SK-N-SH treated with all-trans-retinoic acid at 6 μM for 48 hours (cell line): ENCODE measurements around the gene YPEL4.
A peak's percentile ranks its signal among the peaks of the same experiment; 100 is the strongest.

ENCODE experiments used
- ATAC-seq: fragments of 200-7000 bp; cut with Tn5 transposase; 3 replicates; pipeline ENCODE4 v1.9.1; 2020; ENCODE audit warnings: mild to moderate bottlenecking, moderate library complexity
- ARNTL ChIP-seq: fragments of 450-650 bp; formaldehyde crosslinking; IDR thresholded peaks from 2 replicates; pipeline ENCODE4 v1.5.0; 2020; ENCODE audit warnings: low read depth, mild to moderate bottlenecking, moderate library complexity, borderline replicate concordance
- BACH2 ChIP-seq: fragments of 250-450 bp; sonication (Bioruptor Pico); IDR thresholded peaks from 2 replicates; pipeline ENCODE4 v1.9.0; 2021; ENCODE audit warnings: mild to moderate bottlenecking, borderline replicate concordance
- CREB5 ChIP-seq: fragments of 250-450 bp; sonication (Bioruptor Pico); IDR thresholded peaks from 2 replicates; pipeline ENCODE4 v1.5.1; 2020; ENCODE audit warnings: low read depth, mild to moderate bottlenecking, moderate library complexity
- CSDC2 ChIP-seq: fragments of 250-450 bp; sonication (Bioruptor Pico); IDR thresholded peaks from 2 replicates; pipeline ENCODE4 v1.5.0; 2020; ENCODE audit warnings: mild to moderate bottlenecking, moderate library complexity
- CSRNP3 ChIP-seq: fragments of 250-450 bp; sonication (Bioruptor Pico); IDR thresholded peaks from 2 replicates; pipeline ENCODE4 v1.5.1; 2021; ENCODE audit warnings: mild to moderate bottlenecking, moderate library complexity
- ESRRG ChIP-seq: fragments of 250-450 bp; sonication (Bioruptor Pico); IDR thresholded peaks from 2 replicates; pipeline ENCODE4 v1.6.1; 2021; ENCODE audit warnings: mild to moderate bottlenecking
- GLIS3 ChIP-seq: fragments of 250-450 bp; sonication (Bioruptor Pico); IDR thresholded peaks from 2 replicates; pipeline ENCODE4 v1.5.0; 2020; ENCODE audit warnings: mild to moderate bottlenecking, moderate library complexity
- ISL1 ChIP-seq: fragments of 250-450 bp; sonication (Bioruptor Pico); IDR thresholded peaks from 2 replicates; pipeline ENCODE4 v2.1.2; 2022; ENCODE audit warnings: mild to moderate bottlenecking, moderate library complexity
- OSR1 ChIP-seq: fragments of 250-450 bp; sonication (Bioruptor Pico); IDR thresholded peaks from 2 replicates; pipeline ENCODE4 v1.8.0; 2022; ENCODE audit warnings: moderate library complexity, mild to moderate bottlenecking, inconsistent platforms
- PATZ1 ChIP-seq: fragments of 250-450 bp; sonication (Bioruptor Pico); IDR thresholded peaks from 2 replicates; pipeline ENCODE4 v1.8.0; 2020; ENCODE audit warnings: mild to moderate bottlenecking, moderate library complexity, borderline replicate concordance
- POU6F1 ChIP-seq: fragments of 250-450 bp; sonication (Bioruptor Pico); IDR thresholded peaks from 2 replicates; pipeline ENCODE4 v1.8.0; 2021; ENCODE audit warnings: low read depth, mild to moderate bottlenecking, moderate library complexity, borderline replicate concordance
- PPARA ChIP-seq: fragments of 250-450 bp; sonication (Bioruptor Pico); IDR thresholded peaks from 2 replicates; pipeline ENCODE4 v1.5.0; 2020; ENCODE audit warnings: mild to moderate bottlenecking, borderline replicate concordance
- RARB ChIP-seq: fragments of 250-450 bp; sonication (Bioruptor Pico); IDR thresholded peaks from 2 replicates; pipeline ENCODE4 v1.8.0; 2021; ENCODE audit warnings: mild to moderate bottlenecking, moderate library complexity
- SNAI2 ChIP-seq: fragments of 250-450 bp; sonication (Bioruptor Pico); IDR thresholded peaks from 2 replicates; pipeline ENCODE4 v1.5.0; 2020; ENCODE audit warnings: mild to moderate bottlenecking, moderate library complexity
- TCF4 ChIP-seq: fragments of 250-450 bp; sonication (Bioruptor Pico); IDR thresholded peaks from 2 replicates; pipeline ENCODE4 v1.8.0; 2021; ENCODE audit warnings: mild to moderate bottlenecking, moderate library complexity, borderline replicate concordance
- TOX ChIP-seq: fragments of 250-450 bp; sonication (Bioruptor Pico); IDR thresholded peaks from 2 replicates; pipeline ENCODE4 v1.8.0; 2021; ENCODE audit warnings: mild to moderate bottlenecking, moderate library complexity, borderline replicate concordance
- ZC3H10 ChIP-seq: fragments of 250-450 bp; sonication (Bioruptor Pico); IDR thresholded peaks from 2 replicates; pipeline ENCODE4 v1.5.1; 2021; ENCODE audit warnings: mild to moderate bottlenecking, moderate library complexity
- ZFP3 ChIP-seq: fragments of 250-450 bp; sonication (Bioruptor Pico); IDR thresholded peaks from 2 replicates; pipeline ENCODE4 v1.5.0; 2020; ENCODE audit warnings: mild to moderate bottlenecking, moderate library complexity
- ZFP30 ChIP-seq: fragments of 450-650 bp; formaldehyde crosslinking; IDR thresholded peaks from 2 replicates; pipeline ENCODE4 v1.5.0; 2022; ENCODE audit warnings: mild to moderate bottlenecking, moderate library complexity
- ZNF565 ChIP-seq: fragments of 450-650 bp; formaldehyde crosslinking; conservative IDR thresholded peaks from 2 replicates; pipeline ENCODE4 v1.5.0; 2020; ENCODE audit warnings: low read depth, mild to moderate bottlenecking, moderate library complexity
- ZNF70 ChIP-seq: fragments of 450-650 bp; formaldehyde crosslinking; IDR thresholded peaks from 2 replicates; pipeline ENCODE4 v1.5.0; 2020; ENCODE audit warnings: mild to moderate bottlenecking, moderate library complexity
- ZNF8 ChIP-seq: fragments of 450-650 bp; formaldehyde crosslinking; IDR thresholded peaks from 2 replicates; pipeline ENCODE4 v1.5.0; 2020; ENCODE audit warnings: mild to moderate bottlenecking, moderate library complexity

The YPEL4 gene

GRCh38 chr11:57651408-57651807 is 1.7 kb upstream of the YPEL4 start:
- TF ChIP-seq ESRRG (CRISPR knock-in tag) (no peak), CSRNP3 (CRISPR knock-in tag) (no peak), ARNTL (CRISPR knock-in tag) (no peak), CREB5 (CRISPR knock-in tag) (no peak), PPARA (CRISPR knock-in tag) (no peak), POU6F1 (no peak), GLIS3 (CRISPR knock-in tag) (no peak), ZNF70 (no peak), ZNF565 (CRISPR knock-in tag) (no peak), ZC3H10 (no peak)
- TF ChIP-seq, all 23 proteins: peak for 0
- ATAC-seq = no peak

- TF ChIP-seq ZFP30 (CRISPR knock-in tag) = no peak
- TF ChIP-seq GLIS3 (CRISPR knock-in tag) = no peak
- no peak for TF ChIP-seq ZC3H10
- no peak for TF ChIP-seq TOX
- no peak for TF ChIP-seq CSDC2 (CRISPR knock-in tag)
- TF ChIP-seq ZNF8 (CRISPR knock-in tag) = no peak
- TF ChIP-seq RARB = no peak
- no peak for TF ChIP-seq ZFP3 (CRISPR knock-in tag)
- no peak for TF ChIP-seq CREB5 (CRISPR knock-in tag)
- TF ChIP-seq CSRNP3 (CRISPR knock-in tag) = no peak
- no peak for TF ChIP-seq SNAI2 (CRISPR knock-in tag)
- no peak for TF ChIP-seq ARNTL (CRISPR knock-in tag)
- TF ChIP-seq POU6F1 = no peak
- TF ChIP-seq BACH2 (CRISPR knock-in tag) = no peak
- no peak for TF ChIP-seq TCF4
- no peak for TF ChIP-seq OSR1 (CRISPR knock-in tag)
- no peak for TF ChIP-seq ZNF70
- TF ChIP-seq PPARA (CRISPR knock-in tag) = no peak
- no peak for TF ChIP-seq ISL1
- TF ChIP-seq, all 23 proteins: peak for 0
- ATAC-seq = no peak
Observed at GRCh38 chr11:57650739-57651090, 1.0 kb upstream of the YPEL4 start.

GRCh38 chr11:57648801-57649735 is 644 bp downstream of the YPEL4 start:
- TF ChIP-seq SNAI2 (CRISPR knock-in tag) (no peak), PATZ1 (CRISPR knock-in tag) (peak; percentile 37; the same call in 1 of the 2 replicates)
- peak; percentile 18 for ATAC-seq
